ENCODE data around the gene FMN2.

DNA sequence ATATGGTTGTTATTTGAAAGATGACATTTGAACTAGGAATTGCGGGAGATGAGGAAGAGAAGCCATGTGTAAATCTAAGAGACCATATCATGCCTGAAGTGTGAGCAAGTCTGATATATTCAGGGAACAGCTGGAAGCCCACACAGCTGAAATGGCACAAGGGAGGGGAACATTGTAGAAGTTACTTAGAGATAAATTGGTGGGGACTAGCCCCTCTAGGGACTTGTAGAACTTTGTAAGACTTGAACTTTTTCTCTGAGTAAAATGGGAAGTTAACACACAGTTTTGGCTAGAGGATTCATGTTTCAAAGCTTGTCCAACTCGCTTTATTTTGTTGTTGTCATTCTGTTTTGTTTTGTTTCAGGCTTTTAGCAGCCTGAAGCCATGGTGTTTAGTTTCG, 216.4 kb downstream of the FMN2 start:
- TF ChIP-seq ARNTL (CRISPR knock-in tag; IDR thresholded peaks at IDR 0.05; ENCODE audit: borderline replicate concordance, low read depth) (no peak), ESRRG (CRISPR knock-in tag; IDR thresholded peaks at IDR 0.05) (no peak), ZFP3 (CRISPR knock-in tag; IDR thresholded peaks at IDR 0.05) (no peak), ZNF70 (CRISPR knock-in tag; IDR thresholded peaks at IDR 0.05) (no peak)
